ENCODE data around the gene LRRIQ1. TPM values are rescaled to one million over a fixed set of nuclear protein-coding genes. Genes with fewer than 3 reads are reported as not detected.

Gene LRRIQ1
- total and polyA plus RNA-seq, 2 experiments from 2014 or later, result 1.4 to 4.0 TPM

DNA sequence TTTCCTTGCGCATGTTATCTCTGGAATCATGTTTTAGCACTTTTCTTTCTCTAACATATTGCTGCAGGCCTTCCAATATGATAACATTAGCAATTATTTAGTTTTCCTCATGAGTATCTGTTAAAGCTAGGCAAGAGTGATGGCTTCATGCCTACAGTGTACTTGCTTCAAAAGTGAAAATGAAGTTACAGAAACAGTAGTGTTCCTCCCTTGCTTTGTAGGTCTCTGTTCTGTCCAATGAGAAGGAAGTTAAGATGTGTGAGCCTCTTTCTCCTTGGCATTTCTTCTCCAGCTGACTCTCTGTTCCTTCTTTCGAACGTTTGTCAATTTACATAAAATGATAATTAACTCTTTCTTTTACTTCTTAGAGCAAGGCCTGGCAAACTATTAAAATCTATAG, 22.2 kb downstream of the LRRIQ1 start:
- TF ChIP-seq CREB1 (CRISPR knock-in tag; IDR thresholded peaks at IDR 0.05; ENCODE audit: low read depth), result no peak
- no peak for TF ChIP-seq POLR2AphosphoS5 (IDR thresholded peaks at IDR 0.05; ENCODE audit: low read depth)
- no peak for TF ChIP-seq JUNB (IDR thresholded peaks at IDR 0.05; ENCODE audit: unreplicated experiment)
- TF ChIP-seq, protein P1, sequence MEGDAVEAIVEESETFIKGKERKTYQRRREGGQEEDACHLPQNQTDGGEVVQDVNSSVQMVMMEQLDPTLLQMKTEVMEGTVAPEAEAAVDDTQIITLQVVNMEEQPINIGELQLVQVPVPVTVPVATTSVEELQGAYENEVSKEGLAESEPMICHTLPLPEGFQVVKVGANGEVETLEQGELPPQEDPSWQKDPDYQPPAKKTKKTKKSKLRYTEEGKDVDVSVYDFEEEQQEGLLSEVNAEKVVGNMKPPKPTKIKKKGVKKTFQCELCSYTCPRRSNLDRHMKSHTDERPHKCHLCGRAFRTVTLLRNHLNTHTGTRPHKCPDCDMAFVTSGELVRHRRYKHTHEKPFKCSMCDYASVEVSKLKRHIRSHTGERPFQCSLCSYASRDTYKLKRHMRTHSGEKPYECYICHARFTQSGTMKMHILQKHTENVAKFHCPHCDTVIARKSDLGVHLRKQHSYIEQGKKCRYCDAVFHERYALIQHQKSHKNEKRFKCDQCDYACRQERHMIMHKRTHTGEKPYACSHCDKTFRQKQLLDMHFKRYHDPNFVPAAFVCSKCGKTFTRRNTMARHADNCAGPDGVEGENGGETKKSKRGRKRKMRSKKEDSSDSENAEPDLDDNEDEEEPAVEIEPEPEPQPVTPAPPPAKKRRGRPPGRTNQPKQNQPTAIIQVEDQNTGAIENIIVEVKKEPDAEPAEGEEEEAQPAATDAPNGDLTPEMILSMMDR (conservative IDR thresholded peaks at IDR 0.05; ENCODE audit: low read depth in 2 of 2), result no peak
- no peak for TF ChIP-seq ZNF114 (CRISPR knock-in tag; IDR thresholded peaks at IDR 0.05)
- TF ChIP-seq, protein P2, sequence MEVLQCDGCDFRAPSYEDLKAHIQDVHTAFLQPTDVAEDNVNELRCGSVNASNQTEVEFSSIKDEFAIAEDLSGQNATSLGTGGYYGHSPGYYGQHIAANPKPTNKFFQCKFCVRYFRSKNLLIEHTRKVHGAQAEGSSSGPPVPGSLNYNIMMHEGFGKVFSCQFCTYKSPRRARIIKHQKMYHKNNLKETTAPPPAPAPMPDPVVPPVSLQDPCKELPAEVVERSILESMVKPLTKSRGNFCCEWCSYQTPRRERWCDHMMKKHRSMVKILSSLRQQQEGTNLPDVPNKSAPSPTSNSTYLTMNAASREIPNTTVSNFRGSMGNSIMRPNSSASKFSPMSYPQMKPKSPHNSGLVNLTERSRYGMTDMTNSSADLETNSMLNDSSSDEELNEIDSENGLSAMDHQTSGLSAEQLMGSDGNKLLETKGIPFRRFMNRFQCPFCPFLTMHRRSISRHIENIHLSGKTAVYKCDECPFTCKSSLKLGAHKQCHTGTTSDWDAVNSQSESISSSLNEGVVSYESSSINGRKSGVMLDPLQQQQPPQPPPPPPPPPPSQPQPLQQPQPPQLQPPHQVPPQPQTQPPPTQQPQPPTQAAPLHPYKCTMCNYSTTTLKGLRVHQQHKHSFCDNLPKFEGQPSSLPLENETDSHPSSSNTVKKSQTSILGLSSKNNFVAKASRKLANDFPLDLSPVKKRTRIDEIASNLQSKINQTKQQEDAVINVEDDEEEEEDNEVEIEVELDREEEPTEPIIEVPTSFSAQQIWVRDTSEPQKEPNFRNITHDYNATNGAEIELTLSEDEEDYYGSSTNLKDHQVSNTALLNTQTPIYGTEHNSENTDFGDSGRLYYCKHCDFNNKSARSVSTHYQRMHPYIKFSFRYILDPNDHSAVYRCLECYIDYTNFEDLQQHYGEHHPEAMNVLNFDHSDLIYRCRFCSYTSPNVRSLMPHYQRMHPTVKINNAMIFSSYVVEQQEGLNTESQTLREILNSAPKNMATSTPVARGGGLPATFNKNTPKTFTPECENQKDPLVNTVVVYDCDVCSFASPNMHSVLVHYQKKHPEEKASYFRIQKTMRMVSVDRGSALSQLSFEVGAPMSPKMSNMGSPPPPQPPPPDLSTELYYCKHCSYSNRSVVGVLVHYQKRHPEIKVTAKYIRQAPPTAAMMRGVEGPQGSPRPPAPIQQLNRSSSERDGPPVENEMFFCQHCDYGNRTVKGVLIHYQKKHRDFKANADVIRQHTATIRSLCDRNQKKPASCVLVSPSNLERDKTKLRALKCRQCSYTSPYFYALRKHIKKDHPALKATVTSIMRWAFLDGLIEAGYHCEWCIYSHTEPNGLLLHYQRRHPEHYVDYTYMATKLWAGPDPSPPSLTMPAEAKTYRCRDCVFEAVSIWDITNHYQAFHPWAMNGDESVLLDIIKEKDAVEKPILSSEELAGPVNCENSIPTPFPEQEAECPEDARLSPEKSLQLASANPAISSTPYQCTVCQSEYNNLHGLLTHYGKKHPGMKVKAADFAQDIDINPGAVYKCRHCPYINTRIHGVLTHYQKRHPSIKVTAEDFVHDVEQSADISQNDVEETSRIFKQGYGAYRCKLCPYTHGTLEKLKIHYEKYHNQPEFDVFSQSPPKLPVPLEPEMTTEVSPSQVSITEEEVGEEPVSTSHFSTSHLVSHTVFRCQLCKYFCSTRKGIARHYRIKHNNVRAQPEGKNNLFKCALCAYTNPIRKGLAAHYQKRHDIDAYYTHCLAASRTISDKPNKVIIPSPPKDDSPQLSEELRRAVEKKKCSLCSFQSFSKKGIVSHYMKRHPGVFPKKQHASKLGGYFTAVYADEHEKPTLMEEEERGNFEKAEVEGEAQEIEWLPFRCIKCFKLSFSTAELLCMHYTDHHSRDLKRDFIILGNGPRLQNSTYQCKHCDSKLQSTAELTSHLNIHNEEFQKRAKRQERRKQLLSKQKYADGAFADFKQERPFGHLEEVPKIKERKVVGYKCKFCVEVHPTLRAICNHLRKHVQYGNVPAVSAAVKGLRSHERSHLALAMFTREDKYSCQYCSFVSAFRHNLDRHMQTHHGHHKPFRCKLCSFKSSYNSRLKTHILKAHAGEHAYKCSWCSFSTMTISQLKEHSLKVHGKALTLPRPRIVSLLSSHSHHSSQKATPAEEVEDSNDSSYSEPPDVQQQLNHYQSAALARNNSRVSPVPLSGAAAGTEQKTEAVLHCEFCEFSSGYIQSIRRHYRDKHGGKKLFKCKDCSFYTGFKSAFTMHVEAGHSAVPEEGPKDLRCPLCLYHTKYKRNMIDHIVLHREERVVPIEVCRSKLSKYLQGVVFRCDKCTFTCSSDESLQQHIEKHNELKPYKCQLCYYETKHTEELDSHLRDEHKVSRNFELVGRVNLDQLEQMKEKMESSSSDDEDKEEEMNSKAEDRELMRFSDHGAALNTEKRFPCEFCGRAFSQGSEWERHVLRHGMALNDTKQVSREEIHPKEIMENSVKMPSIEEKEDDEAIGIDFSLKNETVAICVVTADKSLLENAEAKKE (CRISPR knock-in tag; IDR thresholded peaks at IDR 0.05), result no peak
- no peak for TF ChIP-seq EZH2 (IDR thresholded peaks at IDR 0.05; ENCODE audit: low read depth, unreplicated experiment)
- no peak for TF ChIP-seq ZNF331 (CRISPR knock-in tag; IDR thresholded peaks at IDR 0.05; ENCODE audit: low read depth)
- TF ChIP-seq, protein P3, sequence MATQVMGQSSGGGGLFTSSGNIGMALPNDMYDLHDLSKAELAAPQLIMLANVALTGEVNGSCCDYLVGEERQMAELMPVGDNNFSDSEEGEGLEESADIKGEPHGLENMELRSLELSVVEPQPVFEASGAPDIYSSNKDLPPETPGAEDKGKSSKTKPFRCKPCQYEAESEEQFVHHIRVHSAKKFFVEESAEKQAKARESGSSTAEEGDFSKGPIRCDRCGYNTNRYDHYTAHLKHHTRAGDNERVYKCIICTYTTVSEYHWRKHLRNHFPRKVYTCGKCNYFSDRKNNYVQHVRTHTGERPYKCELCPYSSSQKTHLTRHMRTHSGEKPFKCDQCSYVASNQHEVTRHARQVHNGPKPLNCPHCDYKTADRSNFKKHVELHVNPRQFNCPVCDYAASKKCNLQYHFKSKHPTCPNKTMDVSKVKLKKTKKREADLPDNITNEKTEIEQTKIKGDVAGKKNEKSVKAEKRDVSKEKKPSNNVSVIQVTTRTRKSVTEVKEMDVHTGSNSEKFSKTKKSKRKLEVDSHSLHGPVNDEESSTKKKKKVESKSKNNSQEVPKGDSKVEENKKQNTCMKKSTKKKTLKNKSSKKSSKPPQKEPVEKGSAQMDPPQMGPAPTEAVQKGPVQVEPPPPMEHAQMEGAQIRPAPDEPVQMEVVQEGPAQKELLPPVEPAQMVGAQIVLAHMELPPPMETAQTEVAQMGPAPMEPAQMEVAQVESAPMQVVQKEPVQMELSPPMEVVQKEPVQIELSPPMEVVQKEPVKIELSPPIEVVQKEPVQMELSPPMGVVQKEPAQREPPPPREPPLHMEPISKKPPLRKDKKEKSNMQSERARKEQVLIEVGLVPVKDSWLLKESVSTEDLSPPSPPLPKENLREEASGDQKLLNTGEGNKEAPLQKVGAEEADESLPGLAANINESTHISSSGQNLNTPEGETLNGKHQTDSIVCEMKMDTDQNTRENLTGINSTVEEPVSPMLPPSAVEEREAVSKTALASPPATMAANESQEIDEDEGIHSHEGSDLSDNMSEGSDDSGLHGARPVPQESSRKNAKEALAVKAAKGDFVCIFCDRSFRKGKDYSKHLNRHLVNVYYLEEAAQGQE (IDR thresholded peaks at IDR 0.05; ENCODE audit: unreplicated experiment), result no peak
- no peak for TF ChIP-seq EZH2phosphoT487 (IDR thresholded peaks at IDR 0.05; ENCODE audit: unreplicated experiment)
- TF ChIP-seq STAT1 (IDR thresholded peaks at IDR 0.05; ENCODE audit: unreplicated experiment), result no peak
- TF ChIP-seq, protein P4, sequence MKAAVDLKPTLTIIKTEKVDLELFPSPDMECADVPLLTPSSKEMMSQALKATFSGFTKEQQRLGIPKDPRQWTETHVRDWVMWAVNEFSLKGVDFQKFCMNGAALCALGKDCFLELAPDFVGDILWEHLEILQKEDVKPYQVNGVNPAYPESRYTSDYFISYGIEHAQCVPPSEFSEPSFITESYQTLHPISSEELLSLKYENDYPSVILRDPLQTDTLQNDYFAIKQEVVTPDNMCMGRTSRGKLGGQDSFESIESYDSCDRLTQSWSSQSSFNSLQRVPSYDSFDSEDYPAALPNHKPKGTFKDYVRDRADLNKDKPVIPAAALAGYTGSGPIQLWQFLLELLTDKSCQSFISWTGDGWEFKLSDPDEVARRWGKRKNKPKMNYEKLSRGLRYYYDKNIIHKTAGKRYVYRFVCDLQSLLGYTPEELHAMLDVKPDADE (IDR thresholded peaks at IDR 0.05), result no peak
- TF ChIP-seq NANOG (IDR thresholded peaks at IDR 0.05; ENCODE audit: borderline replicate concordance), result no peak

More for the DNA sequence above, 22.2 kb downstream of the LRRIQ1 start:
- ATAC-seq, result no peak
- H3K9me3 Mint-ChIP-seq, result no peaks in the 10 kb centered on the region
- H3K27me3 Mint-ChIP-seq (ENCODE audit: insufficient read depth, low read depth, poor library complexity), result no peaks in the 10 kb centered on the region
- no peak overlapping the region for H3K4me2 ChIP-seq
- H4K20me1 ChIP-seq (replicated peaks; ENCODE audit: insufficient read depth), result no peaks in the 10 kb centered on the region
- H3K27ac ChIP-seq (ENCODE audit: low read depth), result no peak overlapping the region
- no peak overlapping the region for H3K4me3 Mint-ChIP-seq
- no peaks in the 10 kb centered on the region for H3K36me3 Mint-ChIP-seq (ENCODE audit: low read depth)
- no peaks in the 10 kb centered on the region for H3F3A ChIP-seq (replicated peaks; ENCODE audit: low read depth)
- H3K4me3 ChIP-seq, result no peak overlapping the region
- H3K36me3 ChIP-seq (ENCODE audit: insufficient read depth), result no peaks in the 10 kb centered on the region
- H3K79me2 ChIP-seq (replicated peaks; ENCODE audit: insufficient read depth), result no peaks in the 10 kb centered on the region
- no peaks in the 10 kb centered on the region for H3K4me1 ChIP-seq (ENCODE audit: insufficient read depth)
- DNase-seq (ENCODE audit: low spot score), result no peak
- H2AFZ ChIP-seq, result no peak overlapping the region
- H3K9me2 ChIP-seq (ENCODE audit: insufficient read depth), result no peaks in the 10 kb centered on the region
- H3K27me3 ChIP-seq (ENCODE audit: insufficient read depth), result no peaks in the 10 kb centered on the region
- H3K27ac Mint-ChIP-seq, result no peak overlapping the region
- H3K4me1 Mint-ChIP-seq, result no peaks in the 10 kb centered on the region

Measured in GM23338 (cell line).